PFSK-1 (cell line): Measurements from ENCODE around the gene ALKAL2.

ENCODE experiments used
- POLR2AphosphoS5 ChIP-seq: IDR thresholded peaks from 2 replicates; pipeline ENCODE4 v1.6.1; 2012; ENCODE audit warnings: low read depth, mild to moderate bottlenecking, control low read depth, low read length, moderate library complexity
- REST ChIP-seq, 2 experiments: IDR thresholded peaks; 2 replicates each; pipeline versions ENCODE4 v1.6.1 to v1.8.0; 2011 to 2012; ENCODE audit warnings: low read depth in 2 of 2, low read length in 2 of 2, control low read depth in 1 of 2, inconsistent platforms in 1 of 2, mild to moderate bottlenecking in 1 of 2, moderate library complexity in 1 of 2; ENCODE audit not compliant: insufficient read depth in 1 of 2
- SIN3A ChIP-seq: IDR thresholded peaks from 2 replicates; pipeline ENCODE4 v1.6.1; 2012; ENCODE audit warnings: mild to moderate bottlenecking, low read length, moderate library complexity, borderline replicate concordance; ENCODE audit not compliant: insufficient read depth
- TAF1 ChIP-seq: IDR thresholded peaks from 2 replicates; pipeline ENCODE4 v1.6.1; 2012; ENCODE audit warnings: low read length, control low read depth, borderline replicate concordance; ENCODE audit not compliant: insufficient read depth

- no peak for TF ChIP-seq SIN3A
- no peak for TF ChIP-seq REST (IDR thresholded peaks at IDR 0.05; ENCODE audit: insufficient read depth in 1 of 2, low read depth in 2 of 2, low read length in 2 of 2)
- no peak for TF ChIP-seq POLR2AphosphoS5
- no peak for TF ChIP-seq TAF1
Observed at GRCh38 chr2:282371-283263, 5.3 kb downstream of the ALKAL2 start.
